ENCODE data around the gene PIBF1. TPM values are rescaled to one million over a fixed set of nuclear protein-coding genes. Genes with fewer than 3 reads are reported as not detected.

Gene PIBF1
- total RNA-seq, 1 donor from 2014 or later: 32.7 TPM

DNA sequence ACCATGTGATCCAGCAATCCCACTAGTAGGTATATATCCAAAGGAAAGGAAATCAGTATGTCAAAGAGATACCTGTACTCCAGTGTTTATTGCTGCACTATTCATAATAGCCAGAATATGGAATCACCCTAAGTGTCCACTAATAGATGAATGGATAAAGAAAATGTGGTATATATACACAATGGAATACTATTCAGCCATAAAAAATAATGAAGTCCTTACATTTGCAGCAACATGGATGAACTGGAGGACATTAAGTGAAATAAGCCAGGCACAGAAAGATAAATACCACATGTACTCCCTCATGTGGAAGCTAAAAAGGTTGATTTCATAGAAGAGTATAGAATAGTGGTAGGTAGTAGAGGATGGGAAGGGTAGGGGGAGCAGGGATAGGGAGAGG lies 30.7 kb upstream of the PIBF1 start:
- H3K36me3 Mint-ChIP-seq (ENCODE audit: low read depth): peaks cover 82% of the 10 kb centered on the region
- no peaks in the 10 kb centered on the region for H3K4me1 Mint-ChIP-seq
- TF ChIP-seq, protein P1, sequence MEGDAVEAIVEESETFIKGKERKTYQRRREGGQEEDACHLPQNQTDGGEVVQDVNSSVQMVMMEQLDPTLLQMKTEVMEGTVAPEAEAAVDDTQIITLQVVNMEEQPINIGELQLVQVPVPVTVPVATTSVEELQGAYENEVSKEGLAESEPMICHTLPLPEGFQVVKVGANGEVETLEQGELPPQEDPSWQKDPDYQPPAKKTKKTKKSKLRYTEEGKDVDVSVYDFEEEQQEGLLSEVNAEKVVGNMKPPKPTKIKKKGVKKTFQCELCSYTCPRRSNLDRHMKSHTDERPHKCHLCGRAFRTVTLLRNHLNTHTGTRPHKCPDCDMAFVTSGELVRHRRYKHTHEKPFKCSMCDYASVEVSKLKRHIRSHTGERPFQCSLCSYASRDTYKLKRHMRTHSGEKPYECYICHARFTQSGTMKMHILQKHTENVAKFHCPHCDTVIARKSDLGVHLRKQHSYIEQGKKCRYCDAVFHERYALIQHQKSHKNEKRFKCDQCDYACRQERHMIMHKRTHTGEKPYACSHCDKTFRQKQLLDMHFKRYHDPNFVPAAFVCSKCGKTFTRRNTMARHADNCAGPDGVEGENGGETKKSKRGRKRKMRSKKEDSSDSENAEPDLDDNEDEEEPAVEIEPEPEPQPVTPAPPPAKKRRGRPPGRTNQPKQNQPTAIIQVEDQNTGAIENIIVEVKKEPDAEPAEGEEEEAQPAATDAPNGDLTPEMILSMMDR (IDR thresholded peaks at IDR 0.05): no peak
- no peak overlapping the region for H3K4me3 Mint-ChIP-seq
- intact Hi-C loops (cut with micrococcal nuclease): no loop called here
- H3K9me3 Mint-ChIP-seq: peaks cover 4% of the 10 kb centered on the region
- no peak overlapping the region for H3K27ac Mint-ChIP-seq
- CTCF ChIA-PET: no interaction called here
- POLR2A ChIA-PET: no interaction called here
- DNase-seq (no peak), ATAC-seq (ENCODE audit: low read depth) (no peak)
- no peaks in the 10 kb centered on the region for H3K27me3 Mint-ChIP-seq

DNA sequence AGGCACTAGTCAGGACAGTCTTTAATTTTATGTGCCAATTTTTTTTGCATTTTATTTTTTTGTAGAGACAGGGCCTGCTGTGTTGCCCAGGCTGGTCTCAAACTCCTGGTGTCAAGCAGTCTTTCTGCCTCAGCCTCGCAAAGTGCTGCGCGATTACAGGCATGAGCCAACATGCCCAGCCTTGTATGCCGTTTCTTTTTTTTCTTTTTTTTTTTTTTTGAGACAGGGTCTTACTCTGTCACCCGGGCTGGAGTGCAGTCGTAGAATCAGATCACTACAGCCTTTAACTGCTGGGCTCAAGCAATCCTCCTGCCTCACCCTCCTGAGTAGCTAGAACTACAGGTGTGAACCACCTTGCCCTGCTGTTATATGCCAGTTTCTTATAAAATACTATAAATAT lies 27.8 kb upstream of the PIBF1 start:
- peaks cover 4% of the 10 kb centered on the region for H3K9me3 Mint-ChIP-seq
- no peak overlapping the region for H3K27ac Mint-ChIP-seq
- CTCF ChIA-PET: no interaction called here
- ATAC-seq (ENCODE audit: low read depth) (no peak), DNase-seq (no peak)
- TF ChIP-seq, protein P1 (IDR thresholded peaks at IDR 0.05): no peak
- no peaks in the 10 kb centered on the region for H3K4me1 Mint-ChIP-seq
- intact Hi-C loops (cut with micrococcal nuclease): no loop called here
- POLR2A ChIA-PET: no interaction called here
- no peak overlapping the region for H3K4me3 Mint-ChIP-seq
- H3K27me3 Mint-ChIP-seq: no peaks in the 10 kb centered on the region
- H3K36me3 Mint-ChIP-seq (ENCODE audit: low read depth): peaks cover 82% of the 10 kb centered on the region

DNA sequence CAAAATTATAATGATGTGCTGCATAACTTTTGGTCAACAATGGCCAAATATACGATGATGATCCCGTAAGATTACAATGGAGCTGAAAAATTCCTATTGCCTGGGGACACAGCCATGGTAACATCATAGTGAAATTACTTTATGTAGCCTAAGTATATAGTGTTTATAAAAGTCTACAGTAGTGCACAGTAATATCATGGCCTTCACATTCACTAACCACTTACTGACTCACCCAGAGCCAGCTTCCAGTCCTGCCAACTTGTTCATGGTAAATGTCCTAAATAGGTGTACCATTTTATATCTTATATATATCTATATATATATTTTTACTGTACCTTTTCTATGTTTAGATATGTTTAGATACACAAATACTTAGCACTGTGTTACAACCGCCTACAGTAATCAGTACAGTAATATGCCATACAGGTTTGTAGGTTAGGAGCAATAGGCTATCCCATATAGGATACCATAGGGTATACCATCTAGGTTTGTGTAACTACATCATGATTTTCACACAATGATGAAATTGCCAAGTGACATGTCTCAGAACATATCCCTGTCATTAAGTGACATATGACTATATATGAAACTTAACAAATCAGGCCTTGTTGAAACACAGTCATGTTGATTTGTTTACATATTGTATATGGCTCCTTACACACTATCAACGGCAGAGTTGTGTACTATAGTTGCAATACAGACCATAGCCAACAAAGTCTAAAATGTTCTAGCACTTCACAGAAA lies 24.0 kb upstream of the PIBF1 start:
- POLR2A ChIA-PET: interaction anchor here (0.6 kb wide), 1 partner anchor 22 kb away, joined by 5 read pairs; no protein-coding TSS in a partner anchor
- CTCF ChIA-PET: no interaction called here

DNA sequence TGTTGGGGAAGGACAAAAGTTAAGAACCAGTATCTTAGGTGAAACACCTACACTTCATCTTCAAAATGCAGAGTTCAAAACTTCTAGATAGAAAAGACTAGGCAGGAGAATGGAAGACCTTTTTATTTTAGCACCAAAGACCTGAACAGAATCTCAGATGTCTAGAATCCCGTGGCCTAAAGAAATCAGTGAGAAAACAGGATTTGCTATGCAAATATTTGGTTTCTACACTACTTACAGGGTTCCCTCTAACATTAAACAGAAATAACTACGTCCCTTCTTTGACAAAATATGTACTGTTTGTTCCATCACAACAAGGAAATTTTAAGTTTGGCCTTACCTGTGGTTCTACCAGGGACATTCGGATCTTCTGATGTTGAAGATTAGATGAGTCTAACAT lies 21.7 kb upstream of the PIBF1 start:
- ChIA-PET CTCF (no interaction called here), POLR2A (no interaction called here)
- H3K4me3 Mint-ChIP-seq: no peak overlapping the region
- no peak for ATAC-seq (ENCODE audit: low read depth)
- H3K36me3 Mint-ChIP-seq (ENCODE audit: low read depth): peaks cover 83% of the 10 kb centered on the region
- H3K9me3 Mint-ChIP-seq: no peaks in the 10 kb centered on the region
- TF ChIP-seq, protein P1 (IDR thresholded peaks at IDR 0.05): no peak
- H3K4me1 Mint-ChIP-seq: peaks cover 5% of the 10 kb centered on the region
- H3K27me3 Mint-ChIP-seq: no peaks in the 10 kb centered on the region
- H3K27ac Mint-ChIP-seq: no peak overlapping the region
- DNase-seq: no peak
- intact Hi-C loops (cut with micrococcal nuclease): loop anchor here (2.0 kb wide), 1 partner anchor 15 kb away; no protein-coding TSS in a partner anchor

More for the DNA sequence above, 24.0 kb upstream of the PIBF1 start:
- TF ChIP-seq, protein P1 (IDR thresholded peaks at IDR 0.05): no peak
- H3K4me1 Mint-ChIP-seq: peaks cover 5% of the 10 kb centered on the region
- no peak overlapping the region for H3K27ac Mint-ChIP-seq
- peaks cover 81% of the 10 kb centered on the region for H3K36me3 Mint-ChIP-seq (ENCODE audit: low read depth)
- H3K9me3 Mint-ChIP-seq: no peaks in the 10 kb centered on the region
- ATAC-seq (ENCODE audit: low read depth): no peak
- no peak for DNase-seq
- intact Hi-C loops (cut with micrococcal nuclease): no loop called here
- H3K27me3 Mint-ChIP-seq: no peaks in the 10 kb centered on the region
- H3K4me3 Mint-ChIP-seq: no peak overlapping the region

DNA sequence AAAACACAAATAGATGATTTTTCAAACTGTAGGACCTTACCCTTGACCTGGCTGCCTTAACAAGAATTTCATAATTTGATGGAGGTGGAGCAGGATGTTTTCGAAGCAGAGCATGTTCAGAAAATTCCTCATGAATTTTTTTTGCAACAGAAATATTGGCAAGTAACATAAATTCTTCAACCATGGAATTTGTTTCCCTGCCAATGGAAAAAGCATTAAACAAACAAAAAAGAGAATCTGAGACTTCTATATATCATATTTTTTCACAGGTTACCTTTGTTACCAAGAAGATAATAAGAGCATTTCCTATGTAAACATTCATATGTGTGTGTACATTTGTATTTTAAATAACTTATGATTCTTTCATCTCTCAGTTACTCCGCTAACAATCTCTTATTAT lies 18.5 kb upstream of the PIBF1 start:
- ATAC-seq (ENCODE audit: low read depth) (no peak), DNase-seq (no peak)
- Mint-ChIP-seq H3K27ac (no peak overlapping the region), H3K36me3 (ENCODE audit: low read depth) (peaks cover 88% of the 10 kb centered on the region), H3K9me3 (no peaks in the 10 kb centered on the region), H3K4me3 (no peak overlapping the region), H3K27me3 (no peaks in the 10 kb centered on the region), H3K4me1 (peaks cover 5% of the 10 kb centered on the region)
- TF ChIP-seq, protein P1 (IDR thresholded peaks at IDR 0.05): no peak
- ChIA-PET POLR2A (no interaction called here), CTCF (no interaction called here)
- intact Hi-C loops (cut with micrococcal nuclease): no loop called here

Data from activated B cell treated with CpG ODN at 0.5 μM for 24 hours (primary cell).